GM21528 (cell line): ENCODE data around the gene NCAM1.
"Not testable (repeated sequence)": the region's sequence is repeated elsewhere in the genome, so short reads cannot be mapped to it uniquely, and the experiment has no call there.

ENCODE experiments used
- ATAC-seq: cut with Tn5 transposase; IDR thresholded peaks from one replicate; pipeline ENCODE4 v1.9.1; 2021; ENCODE audit warnings: mild to moderate bottlenecking, moderate library complexity; ENCODE audit not compliant: unreplicated experiment, low FRiP score

NCAM1 gene

GRCh38 chr11:112961146-112961668 is at the start of gene NCAM1:
TSS of gene NCAM1 (plus strand) at chr11:112961420.
- ATAC-seq = no peak

- ATAC-seq = no peak
Measured at GRCh38 chr11:112922606-112923005, 38.6 kb upstream of the NCAM1 start.

DNA sequence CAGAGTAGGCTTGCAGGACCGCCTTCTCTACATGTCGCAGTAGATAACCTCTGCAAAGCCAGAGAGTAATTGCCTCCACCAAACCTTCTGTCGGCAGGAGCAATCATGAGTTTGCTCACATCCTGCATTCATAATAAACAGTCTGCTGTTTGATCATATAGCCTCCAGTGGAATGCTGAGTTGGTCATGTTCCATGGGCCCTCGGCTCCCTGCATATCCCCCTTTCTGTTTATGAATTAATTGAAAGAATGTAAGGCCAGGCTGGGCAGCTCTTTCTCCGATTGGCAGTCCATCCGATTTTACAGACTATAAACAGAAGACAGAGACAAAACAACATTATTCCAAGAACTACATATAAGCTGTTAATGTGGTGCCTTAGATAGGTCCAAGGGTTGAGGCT is 36.4 kb upstream of the NCAM1 start:
- ATAC-seq = not testable (repeated sequence)

DNA sequence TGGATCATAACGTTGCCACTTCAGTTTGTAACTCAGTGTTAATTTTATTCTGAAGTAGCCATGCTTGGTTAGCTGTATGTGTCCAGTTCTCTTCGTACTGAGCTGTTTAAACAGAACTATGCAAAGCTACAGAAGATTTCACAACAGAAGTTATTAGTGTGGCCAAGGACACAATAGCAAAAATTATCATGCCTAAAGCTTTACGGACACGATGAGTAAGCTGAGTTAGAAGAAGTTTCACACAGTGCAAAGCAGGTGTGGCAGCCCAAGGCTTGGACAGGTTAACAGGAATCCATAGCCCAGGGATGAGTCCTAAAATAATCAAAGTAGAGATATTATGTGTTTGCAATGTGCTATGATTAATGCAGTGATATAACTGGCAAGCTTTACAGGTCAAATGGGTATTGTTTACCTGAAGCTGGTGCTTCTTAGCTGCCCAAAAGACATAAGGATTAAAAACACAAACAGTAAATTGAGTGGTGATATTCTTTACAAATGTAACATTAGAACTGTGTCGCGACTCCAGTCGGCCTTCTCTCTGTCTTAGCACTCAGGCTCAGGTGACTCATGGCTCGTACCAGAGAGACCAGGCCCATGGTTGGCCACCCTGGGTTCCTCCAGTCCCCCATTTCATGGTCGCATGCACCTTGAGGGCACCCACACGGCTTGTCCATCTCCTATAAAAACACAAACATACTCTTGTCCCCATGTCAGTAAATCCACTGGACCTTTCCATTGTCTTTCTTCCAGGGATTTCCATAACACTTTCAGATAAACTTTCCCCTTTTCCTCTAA is 35.5 kb upstream of the NCAM1 start:
- no peak for ATAC-seq

DNA sequence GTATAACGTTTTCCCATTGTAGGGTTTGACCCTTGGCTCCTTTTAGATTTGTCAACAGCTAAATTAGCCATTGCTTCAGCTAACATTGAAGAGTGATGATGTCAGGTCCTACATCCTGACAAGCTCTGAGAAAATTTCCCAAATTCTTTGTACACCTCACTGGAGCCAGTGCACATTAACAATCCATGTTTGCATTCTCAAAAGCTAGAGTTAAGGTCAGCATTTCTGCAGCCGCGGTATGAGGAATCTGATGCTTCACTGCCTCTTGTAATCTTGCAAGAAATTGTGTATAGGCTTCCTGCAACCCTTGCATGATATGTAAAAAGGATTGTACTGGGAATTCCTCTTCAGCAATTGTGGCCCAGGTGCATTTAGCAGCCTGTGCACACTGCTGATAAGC is 33.1 kb upstream of the NCAM1 start:
- ATAC-seq = no peak

DNA sequence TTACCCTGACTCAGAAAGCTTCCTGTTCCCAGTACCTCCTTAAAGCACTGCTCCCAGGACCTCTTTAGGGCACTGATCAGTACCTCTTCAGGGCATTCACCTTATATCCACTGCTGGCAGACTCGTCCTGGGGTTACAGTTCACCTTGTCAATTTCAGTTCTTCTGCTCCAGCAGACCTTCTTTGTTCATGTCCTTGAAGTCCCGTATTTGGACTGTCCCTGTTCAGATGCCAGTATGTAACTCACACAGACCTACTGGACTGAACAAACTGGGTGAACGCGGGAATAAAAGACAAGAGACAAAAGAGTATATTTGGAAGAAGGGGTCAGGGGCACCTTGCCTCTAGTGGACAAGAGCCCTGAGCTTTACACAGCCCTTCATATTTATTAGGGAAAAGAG is 31.8 kb upstream of the NCAM1 start:
- ATAC-seq = no peak

GRCh38 chr11:112931703-112932102 is 29.5 kb upstream of the NCAM1 start:
- no peak for ATAC-seq

DNA sequence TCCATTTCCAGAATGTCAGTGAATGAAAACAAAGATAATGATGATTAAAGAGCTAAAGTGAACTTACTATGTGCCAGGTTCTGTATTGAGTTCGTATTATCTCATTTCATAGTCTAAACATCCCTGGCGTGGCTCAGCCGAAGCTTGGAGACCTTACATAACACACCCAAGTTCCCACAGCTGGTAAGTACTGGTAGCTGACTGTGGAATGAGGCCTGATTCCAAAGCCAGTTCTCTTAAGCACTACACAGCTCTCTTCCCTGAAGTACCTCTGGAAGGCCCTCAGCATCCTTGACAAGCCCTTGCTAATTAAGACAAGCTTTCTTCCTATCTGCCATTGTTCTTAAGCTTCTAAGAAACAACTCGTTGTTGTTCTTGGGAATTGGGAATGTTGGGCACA is 28.6 kb upstream of the NCAM1 start:
- no peak for ATAC-seq

DNA sequence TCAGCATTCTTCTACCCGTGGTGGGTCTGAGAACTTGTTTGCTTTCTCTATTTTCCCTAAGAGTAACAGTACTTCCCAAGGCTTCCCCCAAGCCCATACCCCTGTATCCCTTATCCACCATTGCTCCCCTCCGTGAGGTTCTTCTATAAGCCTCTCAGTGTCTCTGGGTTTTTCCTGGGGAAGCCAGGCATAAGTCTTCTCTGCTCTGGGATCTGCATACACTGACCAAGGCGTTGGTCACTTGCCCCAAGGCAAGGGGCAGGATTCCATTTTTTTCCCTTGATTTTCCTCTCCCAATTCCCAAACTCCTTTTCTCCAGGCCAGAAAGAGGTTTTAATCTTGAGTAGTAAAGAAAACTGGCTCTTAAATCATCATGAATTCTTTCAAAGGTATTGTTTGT is 27.2 kb upstream of the NCAM1 start:
- ATAC-seq = no peak

- ATAC-seq = no peak
Measured at GRCh38 chr11:112941104-112941503, 20.1 kb upstream of the NCAM1 start.

- ATAC-seq = no peak
Measured at GRCh38 chr11:112942966-112943643, 18.1 kb upstream of the NCAM1 start.

DNA sequence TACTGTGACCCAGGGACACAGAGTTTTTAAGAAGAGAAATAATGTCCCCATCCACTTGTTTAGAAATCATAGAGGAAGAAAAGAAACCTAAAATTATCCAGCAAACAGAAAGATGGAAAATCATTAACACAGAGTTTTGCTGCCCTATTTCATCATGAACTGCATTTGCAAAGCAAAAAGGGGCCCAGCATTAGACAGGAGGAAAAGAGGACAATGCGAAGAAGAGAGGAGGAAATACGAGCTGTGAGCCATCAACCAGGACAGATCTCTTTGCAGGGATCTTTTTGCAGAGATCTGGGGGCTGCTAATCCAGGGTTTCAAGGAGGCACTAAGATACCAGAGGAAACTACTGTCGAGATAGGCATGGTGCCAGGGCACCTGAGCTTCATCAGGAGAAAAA is 14.4 kb upstream of the NCAM1 start:
- no peak for ATAC-seq

GRCh38 chr11:112949781-112950575 is 11.2 kb upstream of the NCAM1 start:
- no peak for ATAC-seq

- no peak for ATAC-seq
Measured at GRCh38 chr11:112958670-112959069, 2.5 kb upstream of the NCAM1 start.

GRCh38 chr11:112961751-112962578 is 745 bp downstream of the NCAM1 start:
- no peak for ATAC-seq

DNA sequence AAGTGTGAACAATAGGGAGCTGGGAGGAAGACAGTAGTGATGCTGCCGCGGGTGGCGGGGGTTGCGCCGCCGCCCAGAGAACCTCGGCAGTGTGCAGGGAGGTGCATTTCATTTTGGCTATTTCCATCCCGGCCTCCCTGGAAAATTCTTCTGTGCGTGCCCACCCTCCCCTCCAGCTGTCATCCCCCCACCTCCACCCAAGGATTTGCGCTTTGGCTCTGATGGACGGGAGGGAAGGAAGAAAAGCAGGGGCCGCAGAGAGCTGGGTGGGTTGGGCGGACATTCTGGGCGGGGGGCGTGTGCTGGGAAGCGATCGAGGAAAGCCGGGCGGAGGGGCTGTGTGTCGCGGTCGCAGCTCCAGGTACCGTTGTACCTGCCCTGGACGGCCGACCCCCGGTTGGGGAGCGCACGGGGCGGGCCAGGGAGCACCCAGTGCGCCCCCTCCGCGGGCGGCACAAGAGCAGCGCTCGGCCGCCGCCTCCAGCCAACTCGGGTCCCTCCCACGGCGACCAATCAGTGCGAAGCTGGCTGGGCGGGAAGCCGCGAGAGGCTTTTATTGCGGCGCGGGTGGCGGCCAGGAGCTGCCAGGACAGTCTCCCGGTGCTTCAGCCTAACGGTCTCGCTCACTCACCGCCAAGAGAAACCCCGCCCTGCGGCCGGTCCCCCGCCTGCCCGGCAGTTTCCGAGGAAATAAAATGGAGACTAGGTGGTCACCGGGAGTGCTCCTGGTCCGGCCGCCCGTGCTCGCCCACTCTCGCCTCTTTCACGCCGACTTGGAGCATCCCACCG is 1.6 kb downstream of the NCAM1 start:
- ATAC-seq = no peak

DNA sequence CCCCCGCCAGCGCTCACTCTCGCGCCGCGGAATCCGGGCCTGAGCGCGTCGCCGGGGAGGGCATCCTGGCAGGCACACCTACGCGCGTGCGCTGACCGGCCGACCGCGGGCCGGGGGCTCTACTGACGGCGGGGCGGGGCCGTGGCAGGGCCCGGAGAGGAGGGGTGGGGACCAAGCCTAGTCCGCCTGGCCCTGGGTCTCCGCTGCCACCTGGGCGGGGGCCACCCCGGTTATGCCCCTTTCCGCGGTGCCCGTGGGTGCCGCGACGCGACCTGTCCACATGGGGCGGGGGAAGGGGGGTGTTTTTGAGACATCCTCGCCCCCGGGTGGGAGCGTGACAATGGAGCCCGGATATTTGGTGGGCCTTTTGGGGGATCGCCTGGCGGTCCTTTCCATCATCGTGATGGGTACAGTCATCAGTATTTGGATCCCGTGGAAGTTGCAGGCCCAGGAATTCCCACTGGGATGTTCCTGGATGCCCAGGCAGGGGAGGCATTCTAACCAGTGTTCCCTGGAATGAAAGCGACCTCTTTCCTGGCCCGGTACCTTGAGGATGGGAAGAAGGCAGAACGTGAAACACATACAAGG is 2.2 kb downstream of the NCAM1 start:
- ATAC-seq = no peak

DNA sequence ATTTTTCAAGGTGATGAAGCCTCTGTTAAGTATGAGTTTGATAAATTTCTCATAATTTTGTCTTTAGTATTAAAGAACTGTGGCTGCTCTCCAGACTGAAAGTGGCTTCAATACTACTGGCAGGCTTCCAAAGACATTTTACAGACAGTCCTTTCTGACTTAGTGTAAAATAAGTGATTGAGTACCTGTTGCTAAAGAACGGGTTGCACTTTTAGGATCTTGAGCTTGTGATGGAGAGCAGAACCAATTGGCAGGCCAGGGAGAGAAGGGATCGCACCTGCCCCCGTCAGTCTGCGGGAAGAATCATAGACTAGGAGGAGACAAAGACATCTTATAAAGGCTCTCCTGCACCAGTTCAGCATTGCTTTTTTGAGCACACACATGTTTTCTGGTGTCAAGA is 4.4 kb downstream of the NCAM1 start:
- no peak for ATAC-seq

GRCh38 chr11:112966561-112966960 is 5.3 kb downstream of the NCAM1 start:
- no peak for ATAC-seq
